HG03378 (cell line): ENCODE results near the gene FRMD5.
A peak's percentile ranks its signal among the peaks of the same experiment; 100 is the strongest.
"Not testable (repeated sequence)": the region's sequence is repeated elsewhere in the genome, so short reads cannot be mapped to it uniquely, and the experiment has no call there.

ENCODE experiments used
- ATAC-seq: cut with Tn5 transposase; IDR thresholded peaks from one replicate; pipeline ENCODE4 v1.9.1; 2021; ENCODE audit warnings: mild to moderate bottlenecking, moderate library complexity; ENCODE audit not compliant: unreplicated experiment

Gene FRMD5

GRCh38 chr15:44195151-44195740 lies at the start of gene FRMD5:
TSS of gene FRMD5 (minus strand) at chr15:44195271.
- peak; percentile 89 for ATAC-seq

GRCh38 chr15:44243829-44244228 lies 48.8 kb upstream of the FRMD5 start:
- ATAC-seq = no peak

GRCh38 chr15:44243141-44243540 lies 48.1 kb upstream of the FRMD5 start:
- ATAC-seq = no peak

- ATAC-seq = no peak
Measured at GRCh38 chr15:44231842-44232241, 36.8 kb upstream of the FRMD5 start.

- not testable (repeated sequence) for ATAC-seq
Measured at GRCh38 chr15:44229301-44229700, 34.2 kb upstream of the FRMD5 start.

- ATAC-seq = no peak
Measured at GRCh38 chr15:44227584-44227983, 32.5 kb upstream of the FRMD5 start.

- ATAC-seq = not testable (repeated sequence)
Measured at GRCh38 chr15:44227001-44227400, 31.9 kb upstream of the FRMD5 start.

- ATAC-seq = no peak
Measured at GRCh38 chr15:44222478-44222877, 27.4 kb upstream of the FRMD5 start.

GRCh38 chr15:44219073-44219472 lies 24.0 kb upstream of the FRMD5 start:
- ATAC-seq = no peak

GRCh38 chr15:44216958-44217357 lies 21.9 kb upstream of the FRMD5 start:
- no peak for ATAC-seq

- ATAC-seq = no peak
Measured at GRCh38 chr15:44215594-44215993, 20.5 kb upstream of the FRMD5 start.

- ATAC-seq = no peak
Measured at GRCh38 chr15:44208956-44209355, 13.9 kb upstream of the FRMD5 start.

- ATAC-seq = no peak
Measured at GRCh38 chr15:44207643-44208042, 12.6 kb upstream of the FRMD5 start.

GRCh38 chr15:44199393-44199792 lies 4.3 kb upstream of the FRMD5 start:
- no peak for ATAC-seq

- no peak for ATAC-seq
Measured at GRCh38 chr15:44194323-44195150, 534 bp downstream of the FRMD5 start.

GRCh38 chr15:44193651-44194322 lies 1.3 kb downstream of the FRMD5 start:
- ATAC-seq = no peak

- ATAC-seq = no peak
Measured at GRCh38 chr15:44188795-44189194, 6.3 kb downstream of the FRMD5 start.

- ATAC-seq = no peak
Measured at GRCh38 chr15:44186705-44187104, 8.4 kb downstream of the FRMD5 start.

GRCh38 chr15:44183363-44183762 lies 11.7 kb downstream of the FRMD5 start:
- no peak for ATAC-seq

- no peak for ATAC-seq
Measured at GRCh38 chr15:44181410-44181809, 13.7 kb downstream of the FRMD5 start.

GRCh38 chr15:44177139-44177538 lies 17.9 kb downstream of the FRMD5 start:
- no peak for ATAC-seq

- ATAC-seq = no peak
Measured at GRCh38 chr15:44173813-44174212, 21.3 kb downstream of the FRMD5 start.
